Mammary epithelial cell (primary cell): ENCODE data around the gene HS3ST4.

Experiments
- CTCF ChIP-seq, 2 donors: IDR thresholded peaks in 1 of 2; conservative IDR thresholded peaks in 1 of 2; 2 replicates each; pipeline ENCODE4 v1.5.1; 2011 to 2012; ENCODE audit warnings: inconsistent platforms in 2 of 2, low read length in 2 of 2, mild to moderate bottlenecking in 2 of 2, control low read depth in 1 of 2, low read depth in 1 of 2; ENCODE audit not compliant: insufficient read depth in 1 of 2; ENCODE audit errors: extremely low read depth in 1 of 2
- EZH2 ChIP-seq: IDR thresholded peaks from 2 replicates; pipeline ENCODE4 v1.6.1; 2012; ENCODE audit warnings: low read length, inconsistent platforms, borderline replicate concordance

- no peak for TF ChIP-seq CTCF (conservative IDR thresholded peaks at IDR 0.05 in 1 of 2, IDR thresholded peaks at IDR 0.05 in 1 of 2; ENCODE audit: extremely low read depth in 1 of 2, insufficient read depth in 1 of 2, low read depth in 1 of 2, low read length in 2 of 2)
- no peak for TF ChIP-seq EZH2
Observed at GRCh38 chr16:25897702-25898101, 205.9 kb downstream of the HS3ST4 start.
